ENCODE results near the gene BIRC5. TPM values are rescaled to one million over a fixed set of nuclear protein-coding genes. Genes with fewer than 3 reads are reported as not detected.
"Not testable (repeated sequence)": the region's sequence is repeated elsewhere in the genome, so short reads cannot be mapped to it uniquely, and the experiment has no call there.

BIRC5 gene
- total and polyA plus RNA-seq, 9 donors = 13.3 to 24.2 (median 19.2) TPM

DNA sequence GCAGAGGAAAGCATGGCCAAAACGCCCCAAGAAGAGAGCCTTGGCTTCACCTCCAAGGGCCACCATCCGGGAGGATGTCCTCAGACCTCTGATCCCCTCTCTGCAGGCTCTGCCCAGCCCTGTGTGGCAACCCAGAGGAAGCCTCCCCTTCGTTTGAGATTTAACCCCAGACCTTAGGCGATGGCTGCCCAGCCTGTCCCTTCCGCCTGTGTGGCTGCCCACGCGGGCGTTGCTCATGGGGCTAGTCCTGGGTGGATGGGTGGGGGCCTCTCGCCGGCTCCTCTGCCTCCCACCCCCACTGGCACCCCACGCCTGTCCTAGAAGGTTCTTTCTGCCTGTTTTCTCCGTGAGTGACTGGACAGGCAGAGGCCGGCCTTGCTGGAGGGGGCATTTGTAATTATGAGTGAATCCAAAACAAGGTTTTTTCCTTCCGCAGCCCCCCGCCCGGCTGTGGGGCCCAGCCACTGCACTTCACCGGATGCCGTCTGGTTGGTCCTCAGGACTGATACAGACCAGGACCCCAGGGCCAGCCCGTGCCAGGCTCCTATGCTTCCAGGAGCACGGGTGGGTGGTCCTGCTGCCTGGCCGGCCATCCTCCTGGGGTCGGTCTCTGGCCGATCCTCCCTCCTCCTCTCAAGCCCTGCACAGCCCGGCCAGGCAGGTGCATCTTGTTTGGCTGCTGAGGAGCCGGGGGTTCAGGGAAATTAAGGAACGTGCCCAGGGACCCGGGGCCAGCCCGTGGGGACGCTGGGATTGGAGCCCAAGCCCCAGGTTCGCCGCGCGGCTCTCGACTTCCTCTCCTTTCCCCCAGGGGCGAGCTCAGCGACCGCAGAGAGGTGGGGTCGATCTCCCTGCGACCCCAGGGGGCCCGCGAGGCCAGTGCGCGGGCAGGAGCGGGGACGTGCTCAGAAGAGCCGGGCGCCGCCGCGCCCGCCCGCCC is 17.2 kb downstream of the BIRC5 start, which contains the start of gene TMEM235:
Gene TMEM235 (plus strand): TSS at position 636 of the 940 bp plus-strand sequence. CDS start 393 bp downstream, outside the sequence.
- peaks cover 50% of the 10 kb centered on the region for H3K4me1 ChIP-seq (ENCODE audit: control insufficient read depth, insufficient read depth, low read length)
- no peaks in the 10 kb centered on the region for H3K36me3 ChIP-seq (ENCODE audit: control insufficient read depth, insufficient read depth, low read length)
- no peak within 1 kb of the TSS for H3K27ac ChIP-seq (ENCODE audit: low read length)
- DNase-seq = no peak
- H3K9me3 ChIP-seq (replicated peaks; ENCODE audit: control insufficient read depth, low read depth, low read length) = no peaks in the 10 kb centered on the region
- no peak within 1 kb of the TSS for H3K4me3 ChIP-seq (ENCODE audit: low read length)
- peaks cover 37% of the 10 kb centered on the region for H3K27me3 ChIP-seq (ENCODE audit: control insufficient read depth, insufficient read depth, low read length)
- 13% methylated on average over 21 of the region's 52 CpGs for WGBS (ENCODE audit: insufficient coverage)

DNA sequence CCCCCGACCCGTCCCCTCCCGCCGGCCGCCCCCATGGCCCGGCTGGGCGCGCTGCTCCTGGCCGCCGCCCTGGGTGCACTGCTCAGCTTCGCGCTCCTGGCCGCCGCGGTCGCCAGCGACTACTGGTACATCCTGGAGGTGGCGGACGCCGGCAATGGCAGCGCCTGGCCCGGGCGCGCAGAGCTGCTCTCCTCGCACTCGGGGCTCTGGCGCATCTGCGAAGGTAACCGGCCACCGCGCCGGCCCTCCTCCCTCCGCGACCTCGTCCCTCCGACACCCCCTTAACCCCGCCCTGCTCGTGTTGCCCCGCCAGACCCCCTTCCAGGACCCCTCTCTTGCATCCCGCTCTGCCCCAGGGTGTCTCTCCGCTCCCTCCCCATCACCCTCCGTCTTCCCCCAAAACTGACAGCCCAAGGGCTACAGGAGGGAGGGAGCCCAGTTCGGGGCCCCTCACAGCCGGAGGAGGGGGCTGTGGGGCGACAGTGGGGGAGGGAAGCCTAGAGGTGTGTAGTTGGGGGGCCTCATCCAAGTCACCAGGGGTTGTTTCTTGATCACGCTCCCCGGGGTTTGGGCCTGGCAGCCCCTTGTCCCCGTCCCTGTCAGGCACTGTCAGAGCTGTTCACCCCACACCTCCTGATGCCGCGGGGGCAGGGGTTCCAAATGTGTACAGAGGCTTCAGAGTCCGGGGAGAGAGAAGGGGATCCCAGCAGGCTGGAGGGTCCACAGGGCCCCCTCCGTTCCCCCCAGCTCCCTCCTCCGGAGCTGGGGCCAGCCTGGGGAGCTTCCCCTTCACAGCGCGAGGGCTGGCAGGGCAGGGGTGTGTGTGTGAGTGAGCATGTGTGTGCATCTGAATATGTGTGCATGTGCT is 18.2 kb downstream of the BIRC5 start:
- H3K4me1 ChIP-seq (ENCODE audit: control insufficient read depth, insufficient read depth, low read length) = peaks cover 51% of the 10 kb centered on the region
- H3K27me3 ChIP-seq (ENCODE audit: control insufficient read depth, insufficient read depth, low read length) = peaks cover 37% of the 10 kb centered on the region
- 2% methylated on average over 34 of the region's 55 CpGs for WGBS (ENCODE audit: insufficient coverage)

DNA sequence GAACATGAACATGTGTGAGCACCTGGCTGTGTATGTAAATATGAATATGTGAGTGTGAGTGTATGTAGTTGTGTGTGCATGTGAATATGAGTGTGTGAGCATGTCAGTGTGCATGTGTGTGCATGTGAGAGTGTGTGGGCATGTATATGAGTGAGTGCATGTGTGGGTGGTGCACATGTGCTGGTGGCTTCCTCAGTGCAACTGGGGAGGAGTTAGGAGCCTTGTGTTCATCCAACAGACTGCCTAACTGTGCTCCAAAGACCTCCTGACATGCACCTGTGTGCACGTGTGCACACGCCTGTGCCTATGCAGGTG is 18.8 kb downstream of the BIRC5 start:
- peaks cover 52% of the 10 kb centered on the region for H3K4me1 ChIP-seq (ENCODE audit: control insufficient read depth, insufficient read depth, low read length)
- no peak overlapping the region for H3K27ac ChIP-seq (ENCODE audit: low read length)
- DNase-seq = no peak
- H3K36me3 ChIP-seq (ENCODE audit: control insufficient read depth, insufficient read depth, low read length) = no peaks in the 10 kb centered on the region
- H3K27me3 ChIP-seq (ENCODE audit: control insufficient read depth, insufficient read depth, low read length) = peaks cover 37% of the 10 kb centered on the region
- H3K4me3 ChIP-seq (ENCODE audit: low read length) = no peak overlapping the region
- H3K9me3 ChIP-seq (replicated peaks; ENCODE audit: control insufficient read depth, low read depth, low read length) = no peaks in the 10 kb centered on the region
- WGBS (ENCODE audit: insufficient coverage) = 88% methylated on average over 2 of the region's 2 CpGs

More for the DNA sequence above, 18.2 kb downstream of the BIRC5 start:
- no peak for DNase-seq
- Histone ChIP-seq H3K9me3 (replicated peaks; ENCODE audit: control insufficient read depth, low read depth, low read length) (no peaks in the 10 kb centered on the region), H3K27ac (ENCODE audit: low read length) (no peak overlapping the region), H3K4me3 (ENCODE audit: low read length) (no peak overlapping the region), H3K36me3 (ENCODE audit: control insufficient read depth, insufficient read depth, low read length) (no peaks in the 10 kb centered on the region)

DNA sequence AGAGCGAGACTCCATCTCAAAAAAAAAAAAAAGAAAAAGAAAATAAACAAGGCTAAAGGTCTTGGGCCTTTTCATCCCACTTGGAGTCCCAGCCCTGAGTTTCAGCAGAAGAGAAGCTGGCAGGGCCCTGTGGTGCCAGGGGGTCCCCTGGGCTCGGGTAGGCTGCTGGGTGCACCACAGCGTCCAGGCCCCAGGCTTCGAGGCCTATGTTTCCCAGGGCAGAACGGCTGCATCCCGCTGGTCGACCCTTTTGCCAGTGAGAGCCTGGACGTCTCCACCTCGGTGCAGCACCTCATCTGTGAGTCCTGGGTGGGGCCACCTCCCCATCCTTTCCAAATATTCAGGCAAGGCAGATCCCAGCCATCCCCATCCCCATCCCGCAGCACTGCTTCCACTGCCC is 19.6 kb downstream of the BIRC5 start:
- Histone ChIP-seq H3K4me1 (ENCODE audit: control insufficient read depth, insufficient read depth, low read length) (peaks cover 58% of the 10 kb centered on the region), H3K27me3 (ENCODE audit: control insufficient read depth, insufficient read depth, low read length) (peaks cover 37% of the 10 kb centered on the region), H3K4me3 (ENCODE audit: low read length) (no peak overlapping the region), H3K9me3 (replicated peaks; ENCODE audit: control insufficient read depth, low read depth, low read length) (no peaks in the 10 kb centered on the region), H3K36me3 (ENCODE audit: control insufficient read depth, insufficient read depth, low read length) (no peaks in the 10 kb centered on the region), H3K27ac (ENCODE audit: low read length) (no peak overlapping the region)
- 80% methylated on average over 9 of the region's 10 CpGs for WGBS (ENCODE audit: insufficient coverage)
- no peak for DNase-seq

DNA sequence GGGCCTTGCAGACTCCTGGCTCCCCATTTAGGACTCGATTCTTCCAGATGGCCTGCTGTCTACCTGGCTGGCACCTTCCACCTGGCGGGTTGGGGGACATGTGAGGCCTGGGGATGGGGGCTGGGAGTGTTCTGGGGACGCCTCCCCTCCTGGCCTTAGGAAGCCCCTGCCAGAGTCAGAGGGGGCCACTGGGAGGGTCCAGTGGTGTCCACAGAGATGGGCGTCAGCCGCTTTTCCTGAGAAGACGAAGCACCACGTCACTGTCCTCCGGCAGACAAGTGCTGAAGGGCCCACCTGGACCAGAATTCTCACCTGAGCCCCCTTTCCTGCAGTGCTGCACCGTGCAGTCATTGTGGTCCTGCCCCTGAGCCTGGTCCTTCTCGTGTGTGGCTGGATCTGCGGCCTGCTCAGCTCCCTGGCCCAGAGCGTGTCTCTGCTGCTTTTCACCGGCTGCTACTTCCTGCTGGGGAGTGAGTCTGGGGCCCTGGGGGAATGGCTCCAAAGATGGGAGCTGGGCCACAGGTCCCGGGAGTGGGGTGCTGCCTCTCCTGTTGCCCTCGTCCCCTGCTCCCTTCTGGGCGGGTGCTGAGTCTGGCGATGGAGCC is 20.3 kb downstream of the BIRC5 start:
- no peak for DNase-seq
- WGBS (ENCODE audit: insufficient coverage) = 69% methylated on average over 13 of the region's 17 CpGs
- no peak overlapping the region for H3K4me3 ChIP-seq (ENCODE audit: low read length)
- H3K9me3 ChIP-seq (replicated peaks; ENCODE audit: control insufficient read depth, low read depth, low read length) = no peaks in the 10 kb centered on the region
- H3K4me1 ChIP-seq (ENCODE audit: control insufficient read depth, insufficient read depth, low read length) = peaks cover 61% of the 10 kb centered on the region
- no peaks in the 10 kb centered on the region for H3K36me3 ChIP-seq (ENCODE audit: control insufficient read depth, insufficient read depth, low read length)
- H3K27me3 ChIP-seq (ENCODE audit: control insufficient read depth, insufficient read depth, low read length) = peaks cover 37% of the 10 kb centered on the region
- peak overlapping the region; percentile 42 for H3K27ac ChIP-seq (ENCODE audit: low read length)

DNA sequence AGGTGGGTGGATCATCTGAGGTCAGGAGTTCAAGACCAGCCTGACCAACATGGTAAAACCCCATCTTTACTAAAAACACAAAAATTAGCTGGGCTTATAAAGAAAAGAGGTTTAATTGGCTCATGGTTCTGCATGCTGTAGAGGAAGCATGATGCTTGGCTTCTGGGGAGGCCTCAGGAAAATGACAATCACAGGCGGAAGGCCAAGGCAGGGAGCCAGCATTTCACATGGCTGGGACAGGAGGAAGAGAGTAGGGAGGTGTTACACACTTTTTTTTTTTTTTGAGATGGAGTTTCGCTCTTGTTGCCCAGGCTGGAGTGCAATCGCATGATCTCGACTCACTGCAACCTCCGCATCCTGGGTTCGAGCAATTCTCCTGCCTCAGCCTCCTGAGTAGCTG is 21.0 kb downstream of the BIRC5 start:
- peaks cover 61% of the 10 kb centered on the region for H3K4me1 ChIP-seq (ENCODE audit: control insufficient read depth, insufficient read depth, low read length)
- H3K36me3 ChIP-seq (ENCODE audit: control insufficient read depth, insufficient read depth, low read length); H3K27ac ChIP-seq (ENCODE audit: low read length); H3K9me3 ChIP-seq (replicated peaks; ENCODE audit: control insufficient read depth, low read depth, low read length); H3K4me3 ChIP-seq (ENCODE audit: low read length): not testable (repeated sequence)
- DNase-seq = peak; percentile 90
- peaks cover 34% of the 10 kb centered on the region for H3K27me3 ChIP-seq (ENCODE audit: control insufficient read depth, insufficient read depth, low read length)
- WGBS (ENCODE audit: insufficient coverage) = no CpG with 5 or more reads among the region's 6 CpGs

DNA sequence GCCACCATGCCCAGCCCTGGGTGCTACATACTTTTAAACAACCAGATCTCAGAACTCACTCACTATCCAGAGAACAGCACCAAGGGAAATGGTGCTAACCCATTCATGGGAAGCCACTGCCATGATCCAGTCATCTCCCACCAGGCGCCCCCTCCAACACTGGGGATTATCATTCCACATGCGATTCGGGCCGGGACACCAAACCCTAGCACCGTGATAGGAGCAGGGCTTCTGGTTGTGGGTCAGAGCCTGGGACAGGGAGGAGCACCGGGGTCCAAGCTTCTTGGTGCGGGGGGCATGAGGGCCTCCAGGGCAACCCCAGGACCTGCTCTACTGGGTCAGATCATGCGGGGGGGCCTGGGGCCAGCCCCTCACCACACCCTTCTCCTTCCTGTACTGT is 21.8 kb downstream of the BIRC5 start:
- no peak overlapping the region for H3K27ac ChIP-seq (ENCODE audit: low read length)
- H3K9me3 ChIP-seq (replicated peaks; ENCODE audit: control insufficient read depth, low read depth, low read length) = no peaks in the 10 kb centered on the region
- no peak overlapping the region for H3K4me3 ChIP-seq (ENCODE audit: low read length)
- H3K27me3 ChIP-seq (ENCODE audit: control insufficient read depth, insufficient read depth, low read length) = peaks cover 25% of the 10 kb centered on the region
- peaks cover 61% of the 10 kb centered on the region for H3K4me1 ChIP-seq (ENCODE audit: control insufficient read depth, insufficient read depth, low read length)
- WGBS (ENCODE audit: insufficient coverage) = 80% methylated on average over 1 of the region's 8 CpGs
- H3K36me3 ChIP-seq (ENCODE audit: control insufficient read depth, insufficient read depth, low read length) = no peaks in the 10 kb centered on the region
- DNase-seq = no peak

DNA sequence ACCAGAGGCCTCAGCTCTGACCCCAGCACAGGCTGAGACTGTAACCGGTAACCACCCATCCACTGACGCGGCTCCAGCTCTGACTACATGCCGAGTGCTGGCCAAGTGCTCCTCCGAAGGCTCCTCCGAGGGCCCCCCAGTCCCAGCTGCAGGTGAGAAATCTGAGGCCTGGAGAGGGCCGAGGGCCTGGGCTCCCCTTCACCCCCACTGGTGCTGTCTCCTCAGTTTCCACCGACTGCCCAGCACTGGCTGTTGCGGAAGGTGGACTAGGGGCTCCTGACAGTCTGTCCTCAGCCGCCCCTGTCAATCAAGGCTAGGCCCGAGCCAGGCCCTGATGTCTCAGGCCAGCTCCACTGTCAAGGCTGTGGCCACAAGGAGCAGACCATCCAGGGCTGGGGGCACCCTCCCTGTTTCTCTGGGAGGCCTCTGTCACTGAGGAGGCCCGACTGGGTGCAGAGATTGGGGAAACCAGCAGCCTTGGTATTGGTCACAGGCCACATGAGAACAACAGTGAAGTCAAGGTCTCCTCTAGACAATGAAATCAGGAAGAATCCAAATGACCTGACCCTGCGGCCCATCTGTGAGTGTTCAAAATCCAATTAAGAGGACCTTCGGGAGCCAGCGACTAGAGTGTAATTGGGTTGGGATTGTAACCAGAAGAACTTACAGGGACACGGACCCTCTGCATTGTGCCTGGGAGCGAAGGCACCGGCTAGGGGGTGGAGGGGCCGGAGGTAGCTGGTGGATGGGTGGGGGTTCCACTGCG is 22.5 kb downstream of the BIRC5 start:
- 53% methylated on average over 18 of the region's 20 CpGs for WGBS (ENCODE audit: insufficient coverage)
- Histone ChIP-seq H3K9me3 (replicated peaks; ENCODE audit: control insufficient read depth, low read depth, low read length) (no peaks in the 10 kb centered on the region), H3K27me3 (ENCODE audit: control insufficient read depth, insufficient read depth, low read length) (peaks cover 19% of the 10 kb centered on the region), H3K36me3 (ENCODE audit: control insufficient read depth, insufficient read depth, low read length) (no peaks in the 10 kb centered on the region), H3K4me1 (ENCODE audit: control insufficient read depth, insufficient read depth, low read length) (peaks cover 57% of the 10 kb centered on the region), H3K4me3 (ENCODE audit: low read length) (no peak overlapping the region), H3K27ac (ENCODE audit: low read length) (no peak overlapping the region)
- no peak for DNase-seq

DNA sequence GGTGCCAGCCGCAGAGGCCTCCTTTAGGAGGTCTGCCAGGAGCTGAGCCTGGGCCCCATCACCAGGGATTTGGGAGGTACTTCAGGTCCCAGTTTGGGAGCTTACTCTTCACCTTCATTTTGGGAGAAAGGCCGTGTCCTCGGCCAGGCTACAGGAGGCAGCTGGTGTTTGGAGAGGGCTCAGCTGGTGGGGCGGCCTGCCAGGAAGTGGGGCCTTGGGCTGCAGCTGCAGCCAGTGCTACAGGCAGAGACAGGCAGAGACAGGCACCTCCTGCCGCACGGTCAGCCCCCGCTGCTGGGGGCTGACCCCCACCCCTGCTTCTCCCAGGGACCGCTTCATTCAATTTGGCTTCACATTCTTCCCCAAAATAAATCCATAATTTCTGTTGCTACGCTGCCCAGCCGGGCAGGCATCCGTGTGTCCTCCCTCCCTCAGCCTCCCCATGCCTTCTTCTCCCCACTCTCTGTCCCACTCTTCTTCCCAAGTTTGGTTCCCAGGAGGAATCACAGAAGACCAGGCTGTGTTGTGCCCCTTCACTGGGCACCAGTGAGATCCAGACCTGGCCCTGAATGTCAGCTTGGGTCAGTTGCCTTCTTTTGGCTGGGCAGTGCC is 23.5 kb downstream of the BIRC5 start:
- H3K27me3 ChIP-seq (ENCODE audit: control insufficient read depth, insufficient read depth, low read length) = peaks cover 11% of the 10 kb centered on the region
- WGBS (ENCODE audit: insufficient coverage) = 36% methylated on average over 8 of the region's 11 CpGs
- H3K9me3 ChIP-seq (replicated peaks; ENCODE audit: control insufficient read depth, low read depth, low read length) = no peaks in the 10 kb centered on the region
- DNase-seq = peak; percentile 81
- peak overlapping the region; percentile 47 for H3K27ac ChIP-seq (ENCODE audit: low read length)
- no peaks in the 10 kb centered on the region for H3K36me3 ChIP-seq (ENCODE audit: control insufficient read depth, insufficient read depth, low read length)
- peaks cover 56% of the 10 kb centered on the region for H3K4me1 ChIP-seq (ENCODE audit: control insufficient read depth, insufficient read depth, low read length)
- no peak overlapping the region for H3K4me3 ChIP-seq (ENCODE audit: low read length)

Data from muscle of leg (tissue), 11 donors.